Gastrocnemius medialis (tissue), 4 donors: ENCODE measurements around the gene DNAJB14. TPM values are rescaled to one million over a fixed set of nuclear protein-coding genes. Genes with fewer than 3 reads are reported as not detected.

Experiments
- ATAC-seq, 2 donors: fragments of 150-250 bp; one replicate each; pipeline ENCODE4 v1.9.1; 2016
- DNase-seq, 2 donors: peaks; one replicate each; pipeline ENCODE4 v3.0.0-alpha.2; 2019
- H3K27ac ChIP-seq, 4 donors: fragments of 200-600 bp; sonication (generic); 1 replicate in 1 of 4; 2 replicates in 3 of 4; pipeline ENCODE4 v1.5.1; 2016 to 2018; ENCODE audit warnings: mild to moderate bottlenecking in 2 of 4, moderate library complexity in 1 of 4
- H3K27me3 ChIP-seq, 3 donors: fragments of 200-600 bp; sonication (generic) in 2 of 3; 1 replicate in 1 of 3; 2 replicates in 2 of 3; pipeline versions ENCODE4 v1.5.1 to v1.6.0; 2016 to 2019; ENCODE audit warnings: mild to moderate bottlenecking in 1 of 3, moderate library complexity in 1 of 3
- H3K36me3 ChIP-seq, 2 donors: fragments of 200-600 bp; sonication (generic) in 1 of 2; one replicate each; pipeline ENCODE4 v1.5.1; 2017 to 2018
- H3K4me1 ChIP-seq, 2 donors: fragments of 200-600 bp; sonication (generic) in 1 of 2; one replicate each; pipeline ENCODE4 v1.5.1; 2016 to 2017; ENCODE audit warnings: mild to moderate bottlenecking in 2 of 2
- H3K4me3 ChIP-seq, 4 donors: fragments of 200-600 bp; sonication (generic) in 3 of 4; 1 replicate in 1 of 4; 2 replicates in 3 of 4; pipeline ENCODE4 v1.5.1; 2016 to 2019; ENCODE audit warnings: mild to moderate bottlenecking in 2 of 4
- H3K9me3 ChIP-seq, 3 donors: fragments of 200-600 bp; sonication (generic) in 2 of 3; 1 replicate in 1 of 3; 2 replicates in 2 of 3; pipeline ENCODE4 v1.5.1; 2016 to 2019
- CTCF ChIP-seq, 5 experiments: fragments of 450-650 bp in 3 of 5; fragments of 200-600 bp in 2 of 5; sonication (generic) in 2 of 5; IDR thresholded peaks in 4 of 5; conservative IDR thresholded peaks in 1 of 5; 1 replicate in 4 of 5; 2 replicates in 1 of 5; pipeline ENCODE4 v1.5.1; 2016 to 2019; ENCODE audit warnings: antibody characterized with exemption in 5 of 5, mild to moderate bottlenecking in 3 of 5, moderate library complexity in 3 of 5
- POLR2A ChIP-seq, 2 donors: fragments of 450-650 bp; IDR thresholded peaks; one replicate each; pipeline ENCODE4 v1.6.1; 2017; ENCODE audit warnings: antibody characterized with exemption in 2 of 2, mild to moderate bottlenecking in 2 of 2, moderate library complexity in 2 of 2
- in situ Hi-C, 4 donors: fragments of 200-750 bp; cut with MboI; loops; one replicate each; pipeline versions ENCODE4 v1.15.0 to v1.8.0; 2017; ENCODE audit warnings: low sequenced_read_pairs in 4 of 4
- intact Hi-C: fragments of 100-400 bp; cut with DNase I; formaldehyde crosslinking; loops from one replicate; pipeline ENCODE4 v1.15.1; 2023; ENCODE audit warnings: low total_unique reads
- total RNA-seq, 4 donors: library from RNA; depleted of rRNA; stranded (reverse); fragments of >200 nt; gene quantifications; one replicate each; pipeline versions ENCODE4 v1.1.0 to v1.2.3, GENCODE V29; 2016

DNAJB14 gene
- total RNA-seq, 4 donors from 2014 or later: 14.2 to 26.9 (median 15.2) TPM

- TF ChIP-seq POLR2A (IDR thresholded peaks at IDR 0.05): no peak
- TF ChIP-seq CTCF (IDR thresholded peaks at IDR 0.05 in 4 of 5, conservative IDR thresholded peaks at IDR 0.05 in 1 of 5): no peak
- Histone ChIP-seq H3K9me3 (no peaks in the 10 kb centered on the region), H3K36me3 (no peaks in the 10 kb centered on the region), H3K27me3 (no peaks in the 10 kb centered on the region), H3K27ac (no peak overlapping the region), H3K4me1 (no peaks in the 10 kb centered on the region), H3K4me3 (no peak overlapping the region)
- in situ Hi-C loops: no loop called here
- DNase-seq (no peak), ATAC-seq (no peak)
- intact Hi-C loops: no loop called here
Measured at GRCh38 chr4:99979872-99980271, 33.5 kb upstream of the DNAJB14 start.

- no peak for ATAC-seq
- in situ Hi-C loops: loop anchor here in 1 of 4 donors (25.0 kb wide), 1 partner anchor 409 kb away; the partner anchor contains the start of genes MTTP and TRMT10A
Measured at GRCh38 chr4:99971453-99972111, 25.2 kb upstream of the DNAJB14 start.

GRCh38 chr4:99968330-99968729, 21.9 kb upstream of the DNAJB14 start:
- Histone ChIP-seq H3K36me3 (no peaks in the 10 kb centered on the region), H3K9me3 (no peaks in the 10 kb centered on the region), H3K4me1 (no peaks in the 10 kb centered on the region), H3K27ac (no peak overlapping the region), H3K27me3 (no peaks in the 10 kb centered on the region), H3K4me3 (no peak overlapping the region)
- ATAC-seq: no peak
- TF ChIP-seq CTCF (IDR thresholded peaks at IDR 0.05 in 4 of 5, conservative IDR thresholded peaks at IDR 0.05 in 1 of 5) (no peak), POLR2A (IDR thresholded peaks at IDR 0.05) (no peak)
- intact Hi-C loops (no loop called here), in situ Hi-C loops (loop anchor here in 1 of 4 donors (25.0 kb wide), 1 partner anchor 406 kb away; the partner anchor contains the start of genes MTTP and TRMT10A)
- DNase-seq: no peak

More at GRCh38 chr4:99971453-99972111, 25.2 kb upstream of the DNAJB14 start:
- intact Hi-C loops: no loop called here
- no peak for DNase-seq
- no peaks in the 10 kb centered on the region for H3K9me3 ChIP-seq
- H3K4me3 ChIP-seq: no peak overlapping the region
- H3K27ac ChIP-seq: no peak overlapping the region
- no peaks in the 10 kb centered on the region for H3K27me3 ChIP-seq
- H3K4me1 ChIP-seq: no peaks in the 10 kb centered on the region
- no peaks in the 10 kb centered on the region for H3K36me3 ChIP-seq
- TF ChIP-seq POLR2A (IDR thresholded peaks at IDR 0.05): no peak
- TF ChIP-seq CTCF (IDR thresholded peaks at IDR 0.05 in 4 of 5, conservative IDR thresholded peaks at IDR 0.05 in 1 of 5): no peak

- intact Hi-C loops: no loop called here
- in situ Hi-C loops: loop anchor here in 1 of 4 donors (25.0 kb wide), 1 partner anchor 404 kb away; the partner anchor contains the start of genes MTTP and TRMT10A
Measured at GRCh38 chr4:99966692-99967091, 20.3 kb upstream of the DNAJB14 start.

More at GRCh38 chr4:99966692-99967091, 20.3 kb upstream of the DNAJB14 start:
- no peaks in the 10 kb centered on the region for H3K36me3 ChIP-seq
- H3K4me3 ChIP-seq: no peak overlapping the region
- H3K9me3 ChIP-seq: no peaks in the 10 kb centered on the region
- no peak for DNase-seq
- H3K27me3 ChIP-seq: no peaks in the 10 kb centered on the region
- no peak for ATAC-seq
- H3K27ac ChIP-seq: no peak overlapping the region
- no peaks in the 10 kb centered on the region for H3K4me1 ChIP-seq
- TF ChIP-seq CTCF (IDR thresholded peaks at IDR 0.05 in 4 of 5, conservative IDR thresholded peaks at IDR 0.05 in 1 of 5) (no peak), POLR2A (IDR thresholded peaks at IDR 0.05) (no peak)
